ENCODE data around the gene OSBPL3. TPM values are rescaled to one million over a fixed set of nuclear protein-coding genes. Genes with fewer than 3 reads are reported as not detected.

Gene OSBPL3
- total RNA-seq, 2 donors from 2014 or later = 3.1 to 8.2 TPM

GRCh38 chr7:24750441-24751055 is 229.4 kb downstream of the OSBPL3 start:
- WGBS, 2 donors = 93 to 94% methylated on average over 3 of the region's 3 CpGs
- H3K4me1 ChIP-seq = no peaks in the 10 kb centered on the region
- ATAC-seq (no peak), DNase-seq (no peak)
- no peak for TF ChIP-seq CTCF (IDR thresholded peaks at IDR 0.05)
- TF ChIP-seq POLR2A (IDR thresholded peaks at IDR 0.05) = no peak
- no peak overlapping the region for H3K4me3 ChIP-seq
- intact Hi-C loops (cut with DNase I) = no loop called here
- H3K36me3 ChIP-seq (replicated peaks in 1 of 2; ENCODE audit: insufficient read depth in 1 of 2, low read depth in 2 of 2) = no peaks in the 10 kb centered on the region
- no peak overlapping the region for H3K27ac ChIP-seq
- H3K9me3 ChIP-seq = no peaks in the 10 kb centered on the region
- H3K27me3 ChIP-seq = no peaks in the 10 kb centered on the region

- Histone ChIP-seq H3K36me3 (replicated peaks in 1 of 2; ENCODE audit: insufficient read depth in 1 of 2, low read depth in 2 of 2) (no peaks in the 10 kb centered on the region), H3K9me3 (no peaks in the 10 kb centered on the region), H3K4me1 (no peaks in the 10 kb centered on the region), H3K27ac (no peak overlapping the region), H3K4me3 (no peak overlapping the region), H3K27me3 (no peaks in the 10 kb centered on the region)
- ATAC-seq = no peak
- TF ChIP-seq CTCF (IDR thresholded peaks at IDR 0.05) (no peak), POLR2A (IDR thresholded peaks at IDR 0.05) (no peak)
- DNase-seq = no peak
- intact Hi-C loops (cut with DNase I) = no loop called here
- 90 to 91% methylated on average over 2 of the region's 2 CpGs for WGBS, 2 donors
These were observed 231.5 kb downstream of the OSBPL3 start for GRCh38 chr7:24748521-24748920.

Other genes starting within 250 kb of the OSBPL3 start
- 1 to 10 TPM; 3.6 to 5.3 TPM for gene GSDME, start 222.7 kb downstream of the OSBPL3 start, total RNA-seq
- gene CYCS, start 145.1 kb upstream of the OSBPL3 start, total RNA-seq = 10 to 100 TPM in 1 of 2 donors, 1 to 10 TPM in 1; 5.9 to 11.7 TPM
- not detected for gene NPVF, start 248.3 kb upstream of the OSBPL3 start, total RNA-seq

All from body of pancreas (tissue), 4 donors.